HUES48 (cell line): ENCODE measurements around the gene TSPAN9.

Experiments used
- H3K27ac ChIP-seq: one replicate; pipeline ENCODE4 v1.7.0; 2013; ENCODE audit warnings: low read depth, low read length, inconsistent platforms
- H3K27me3 ChIP-seq: 2 replicates; pipeline ENCODE4 v1.6.1; 2013; ENCODE audit warnings: mild to moderate bottlenecking, low read length; ENCODE audit not compliant: control insufficient read depth, insufficient read depth
- H3K36me3 ChIP-seq: 2 replicates; pipeline ENCODE4 v1.6.1; 2013; ENCODE audit warnings: low read length; ENCODE audit not compliant: control insufficient read depth, insufficient read depth
- H3K4me1 ChIP-seq: 2 replicates; pipeline ENCODE4 v1.6.1; 2013; ENCODE audit warnings: mild to moderate bottlenecking, low read length; ENCODE audit not compliant: control insufficient read depth, insufficient read depth
- H3K4me3 ChIP-seq: 2 replicates; pipeline ENCODE4 v1.5.1; 2013; ENCODE audit warnings: mild to moderate bottlenecking, low read depth, low read length
- H3K9ac ChIP-seq: 2 replicates; pipeline ENCODE4 v1.6.1; 2013; ENCODE audit warnings: mild to moderate bottlenecking, low read depth, low read length, moderate library complexity
- H3K9me3 ChIP-seq: 2 replicates; pipeline ENCODE4 v1.6.1; 2013; ENCODE audit warnings: low read length; ENCODE audit not compliant: control insufficient read depth, insufficient read depth

The TSPAN9 gene

DNA sequence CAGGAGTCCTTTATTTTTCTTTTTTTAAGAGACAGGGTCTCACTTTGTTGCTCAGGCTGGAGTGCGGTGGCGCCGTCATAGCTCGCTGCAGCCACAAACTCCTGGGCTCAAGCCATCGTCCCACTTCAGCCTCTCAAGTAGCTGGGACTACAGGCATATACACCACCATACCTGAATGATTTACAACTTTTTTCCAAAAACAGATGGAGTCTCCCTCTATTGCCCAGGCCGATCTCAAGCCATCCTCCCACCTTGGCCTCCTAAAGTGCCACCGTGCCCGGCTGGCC lies 205.1 kb downstream of the TSPAN9 start:
- H3K9me3 ChIP-seq = no peaks in the 10 kb centered on the region
- H3K27me3 ChIP-seq = no peaks in the 10 kb centered on the region
- H3K9ac ChIP-seq = no peak overlapping the region
- no peaks in the 10 kb centered on the region for H3K36me3 ChIP-seq
- no peak overlapping the region for H3K4me3 ChIP-seq
- H3K4me1 ChIP-seq = peaks cover 8% of the 10 kb centered on the region; the same call in 1 of the 2 replicates
- no peak overlapping the region for H3K27ac ChIP-seq

DNA sequence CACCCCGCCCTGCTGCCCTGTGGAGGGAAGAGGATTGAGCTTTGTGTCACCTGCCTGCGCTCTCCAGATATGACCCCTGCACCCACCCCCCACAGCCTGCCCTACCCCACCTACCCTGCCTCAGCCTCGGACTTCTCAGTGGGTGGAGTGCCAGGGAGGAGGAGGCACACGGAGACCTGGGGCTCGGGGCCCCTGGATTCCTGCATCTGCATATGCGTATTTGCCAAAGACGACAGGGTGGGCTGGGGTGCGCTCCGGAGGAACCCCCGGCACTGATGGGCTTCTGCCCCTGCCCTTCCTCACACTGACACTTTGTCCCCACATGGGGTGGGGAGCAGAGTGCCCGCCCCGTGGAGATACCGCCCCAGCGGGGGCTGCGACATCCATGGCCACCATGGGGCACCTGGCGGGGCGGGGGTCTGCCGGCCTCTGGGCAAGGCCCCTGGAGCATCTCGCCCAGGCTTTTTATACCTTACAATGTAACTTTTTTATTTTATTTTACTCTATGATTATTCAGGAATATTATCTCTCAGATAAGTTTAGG lies 206.0 kb downstream of the TSPAN9 start:
- no peaks in the 10 kb centered on the region for H3K36me3 ChIP-seq

DNA sequence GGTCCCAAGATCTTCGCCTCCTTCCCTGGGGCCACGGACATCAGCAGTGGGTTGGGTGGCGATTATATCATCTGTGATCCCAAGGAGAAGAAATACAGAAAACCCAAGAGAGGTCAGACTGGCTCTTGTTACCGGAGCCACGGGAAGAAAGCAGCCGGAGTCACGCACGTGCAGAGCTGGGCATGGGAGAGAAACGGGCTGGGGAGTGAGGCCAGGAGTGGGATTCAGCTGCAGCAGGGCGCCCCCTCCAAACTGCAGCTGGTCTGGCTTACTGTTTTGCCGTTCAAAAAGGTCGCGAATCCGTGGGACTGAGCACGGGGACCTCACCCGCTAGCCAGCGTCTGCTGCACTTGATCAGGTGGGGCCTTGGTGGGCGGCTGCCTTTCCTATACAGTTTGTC lies 207.2 kb downstream of the TSPAN9 start:
- Histone ChIP-seq H3K36me3 (no peaks in the 10 kb centered on the region), H3K9me3 (no peaks in the 10 kb centered on the region), H3K27ac (no peak overlapping the region), H3K4me1 (peaks cover 8% of the 10 kb centered on the region; the same call in 1 of the 2 replicates), H3K27me3 (no peaks in the 10 kb centered on the region), H3K9ac (no peak overlapping the region), H3K4me3 (no peak overlapping the region)

More for the DNA sequence above, 206.0 kb downstream of the TSPAN9 start:
- no peak overlapping the region for H3K27ac ChIP-seq
- H3K9ac ChIP-seq = no peak overlapping the region
- no peaks in the 10 kb centered on the region for H3K27me3 ChIP-seq
- H3K4me3 ChIP-seq = no peak overlapping the region
- H3K4me1 ChIP-seq = peaks cover 8% of the 10 kb centered on the region; the same call in 1 of the 2 replicates
- no peaks in the 10 kb centered on the region for H3K9me3 ChIP-seq

DNA sequence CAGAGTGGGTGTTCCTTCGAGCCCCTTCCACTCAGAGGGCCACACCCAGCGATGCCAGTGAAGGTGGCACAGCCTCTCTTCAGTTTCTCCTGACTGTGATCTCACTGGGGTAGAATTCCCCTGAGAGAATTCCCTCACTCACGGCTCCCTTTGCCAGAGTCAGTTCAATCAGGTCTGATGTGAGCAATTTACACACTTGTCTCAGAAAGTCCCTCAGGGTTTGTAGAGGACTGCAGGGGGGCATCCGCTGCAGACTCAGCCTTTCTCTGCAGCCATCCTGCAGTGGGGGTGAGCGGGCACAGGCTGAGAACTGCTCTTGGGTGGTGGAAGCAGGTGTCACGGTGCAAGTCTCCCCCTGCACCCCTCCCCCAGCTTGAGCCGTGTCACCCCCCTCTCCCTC lies 208.4 kb downstream of the TSPAN9 start:
- Histone ChIP-seq H3K27ac (no peak overlapping the region), H3K36me3 (no peaks in the 10 kb centered on the region), H3K4me1 (peaks cover 8% of the 10 kb centered on the region; the same call in 1 of the 2 replicates), H3K27me3 (no peaks in the 10 kb centered on the region), H3K9me3 (no peaks in the 10 kb centered on the region), H3K9ac (no peak overlapping the region), H3K4me3 (no peak overlapping the region)

DNA sequence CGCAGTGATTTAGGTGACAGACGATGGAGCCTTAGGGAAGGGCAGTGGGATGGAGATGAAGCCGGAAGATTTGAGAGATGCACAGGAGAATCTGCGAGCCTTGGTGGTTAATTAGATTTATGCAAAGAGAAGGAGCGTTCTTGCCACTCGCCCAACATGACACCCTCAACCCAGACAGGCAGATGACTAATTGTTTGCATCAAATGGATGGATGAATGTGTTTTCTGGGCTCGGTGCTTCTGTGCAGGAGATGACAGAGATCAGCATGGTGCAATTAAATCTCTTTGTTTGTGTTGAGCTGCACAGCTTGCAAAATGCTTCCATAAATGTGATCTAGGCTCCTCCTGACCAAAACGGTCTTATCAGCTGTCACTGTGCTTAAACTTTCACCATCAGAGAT lies 211.5 kb downstream of the TSPAN9 start:
- Histone ChIP-seq H3K27me3 (no peaks in the 10 kb centered on the region), H3K4me1 (peaks cover 5% of the 10 kb centered on the region; the same call in 1 of the 2 replicates), H3K4me3 (no peak overlapping the region)

DNA sequence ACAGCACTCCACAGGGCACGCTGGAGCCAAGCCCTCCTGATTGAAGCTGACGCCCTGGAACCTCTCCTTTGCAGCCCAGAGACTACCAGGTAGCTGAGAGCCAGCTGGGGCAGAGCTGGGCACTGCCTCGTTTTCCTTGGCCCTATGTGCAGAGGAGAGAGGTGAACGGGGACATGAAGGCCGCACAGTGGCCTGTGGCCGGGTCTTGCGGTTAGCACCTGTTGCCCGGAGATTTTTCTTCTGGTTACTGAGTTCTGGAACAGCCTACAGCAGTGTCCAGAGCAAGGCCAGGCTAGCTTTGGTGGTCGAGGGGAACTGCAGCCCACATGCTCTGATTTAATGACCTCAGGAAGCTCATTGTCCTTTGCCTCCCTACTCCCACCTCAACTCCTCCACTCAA lies 212.5 kb downstream of the TSPAN9 start:
- Histone ChIP-seq H3K4me3 (no peak overlapping the region), H3K4me1 (no peaks in the 10 kb centered on the region), H3K27me3 (no peaks in the 10 kb centered on the region)

More for the DNA sequence above, 211.5 kb downstream of the TSPAN9 start:
- Histone ChIP-seq H3K27ac (no peak overlapping the region), H3K9ac (no peak overlapping the region), H3K9me3 (no peaks in the 10 kb centered on the region), H3K36me3 (no peaks in the 10 kb centered on the region)

DNA sequence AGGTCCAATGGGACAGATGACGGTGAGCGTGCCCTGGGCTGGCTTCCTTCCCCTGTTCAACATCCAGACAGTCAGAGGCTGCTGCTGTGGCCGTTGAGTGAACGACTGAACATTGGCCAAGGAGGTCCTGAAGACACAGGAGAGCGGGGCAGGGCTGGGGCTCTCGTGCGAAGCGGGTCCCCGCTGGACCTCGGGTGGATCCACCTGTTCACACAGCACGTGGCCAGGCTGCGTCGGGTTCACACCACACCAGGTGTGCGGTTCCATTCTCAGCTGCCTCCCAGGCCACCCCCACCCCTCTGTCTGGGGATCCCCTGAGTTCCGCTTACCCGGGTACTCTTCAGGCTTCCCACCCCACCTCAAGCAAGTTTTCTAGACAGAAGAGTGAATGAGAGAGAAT lies 214.8 kb downstream of the TSPAN9 start:
- no peaks in the 10 kb centered on the region for H3K36me3 ChIP-seq

More for the DNA sequence above, 212.5 kb downstream of the TSPAN9 start:
- no peaks in the 10 kb centered on the region for H3K9me3 ChIP-seq
- no peak overlapping the region for H3K27ac ChIP-seq
- no peaks in the 10 kb centered on the region for H3K36me3 ChIP-seq
- H3K9ac ChIP-seq = no peak overlapping the region

DNA sequence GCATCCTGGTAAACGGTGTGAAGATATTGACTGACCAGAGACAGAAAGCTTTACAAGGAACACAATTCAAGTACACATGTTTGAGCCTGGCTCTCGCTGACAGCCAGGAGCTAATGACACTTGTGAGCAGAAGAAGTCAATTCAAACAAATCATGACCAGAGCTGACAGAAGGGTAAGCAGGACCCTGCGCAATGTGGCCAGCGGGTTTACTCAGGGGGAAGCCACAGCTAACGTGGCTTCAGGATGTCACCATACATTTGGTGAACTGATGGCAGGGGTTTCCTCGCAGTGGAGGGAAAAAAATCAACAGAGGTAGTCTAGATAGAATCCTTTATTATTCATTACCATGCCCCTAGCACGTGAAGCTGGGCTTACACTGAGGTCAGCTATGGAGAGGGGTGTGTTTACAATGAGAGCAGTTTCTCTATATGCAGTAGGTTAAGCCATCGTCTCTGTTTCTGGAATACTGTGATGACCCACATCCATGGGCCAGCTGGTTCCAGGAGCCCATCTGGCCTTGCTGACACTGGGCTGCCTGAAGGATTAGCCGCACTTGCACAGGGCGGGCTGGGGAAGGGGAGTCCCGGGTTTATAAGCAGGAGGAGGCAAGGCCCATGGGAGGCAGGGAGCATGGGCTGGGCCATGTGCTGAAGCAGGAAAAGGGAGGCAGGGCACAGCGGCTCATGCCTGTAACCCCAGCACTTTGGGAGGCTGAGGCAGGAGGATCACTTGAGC lies 215.7 kb downstream of the TSPAN9 start:
- Histone ChIP-seq H3K9ac (no peak overlapping the region), H3K9me3 (no peaks in the 10 kb centered on the region), H3K4me3 (no peak overlapping the region), H3K27me3 (no peaks in the 10 kb centered on the region), H3K27ac (no peak overlapping the region), H3K36me3 (no peaks in the 10 kb centered on the region), H3K4me1 (no peaks in the 10 kb centered on the region)

More for the DNA sequence above, 214.8 kb downstream of the TSPAN9 start:
- Histone ChIP-seq H3K27me3 (no peaks in the 10 kb centered on the region), H3K9me3 (no peaks in the 10 kb centered on the region), H3K27ac (no peak overlapping the region), H3K4me1 (no peaks in the 10 kb centered on the region), H3K9ac (no peak overlapping the region), H3K4me3 (no peak overlapping the region)

DNA sequence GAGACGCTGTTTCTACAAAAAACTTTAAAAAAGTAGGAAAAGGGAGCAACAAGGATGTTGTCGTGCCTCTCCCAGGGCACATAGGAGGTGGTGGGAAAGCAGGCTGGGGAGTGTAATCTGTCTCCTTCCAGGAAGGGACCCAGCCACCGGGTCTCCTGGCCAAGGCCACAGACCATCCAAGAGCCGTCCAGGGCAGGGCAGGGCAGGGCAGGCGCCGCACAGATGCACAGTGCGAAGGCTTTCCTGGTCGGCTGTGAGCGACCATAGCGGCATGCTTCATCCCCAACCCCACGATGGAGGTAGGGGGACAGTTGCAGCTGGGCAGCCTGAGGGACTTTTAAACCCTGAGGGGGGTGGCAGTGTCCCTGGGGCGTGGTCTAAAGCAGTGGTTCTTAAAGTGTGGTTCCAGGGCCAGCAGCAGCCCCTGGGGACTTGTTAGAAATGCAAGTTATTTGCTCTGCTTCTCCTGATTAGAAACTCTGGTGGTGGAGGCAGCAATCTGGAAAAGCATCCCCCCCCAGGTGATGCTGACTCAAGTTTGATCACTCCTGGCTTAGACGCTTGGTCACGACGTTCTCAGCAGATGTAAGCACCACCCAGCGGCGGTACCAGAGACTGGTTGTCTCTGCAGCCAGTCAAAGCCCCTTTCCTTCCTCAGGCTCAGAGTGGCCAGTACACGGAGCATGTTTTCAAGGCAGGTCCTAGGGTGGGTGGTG lies 216.4 kb downstream of the TSPAN9 start:
- Histone ChIP-seq H3K4me3 (no peak overlapping the region), H3K36me3 (no peaks in the 10 kb centered on the region), H3K9ac (no peak overlapping the region), H3K27ac (no peak overlapping the region), H3K4me1 (no peaks in the 10 kb centered on the region), H3K27me3 (no peaks in the 10 kb centered on the region), H3K9me3 (no peaks in the 10 kb centered on the region)

DNA sequence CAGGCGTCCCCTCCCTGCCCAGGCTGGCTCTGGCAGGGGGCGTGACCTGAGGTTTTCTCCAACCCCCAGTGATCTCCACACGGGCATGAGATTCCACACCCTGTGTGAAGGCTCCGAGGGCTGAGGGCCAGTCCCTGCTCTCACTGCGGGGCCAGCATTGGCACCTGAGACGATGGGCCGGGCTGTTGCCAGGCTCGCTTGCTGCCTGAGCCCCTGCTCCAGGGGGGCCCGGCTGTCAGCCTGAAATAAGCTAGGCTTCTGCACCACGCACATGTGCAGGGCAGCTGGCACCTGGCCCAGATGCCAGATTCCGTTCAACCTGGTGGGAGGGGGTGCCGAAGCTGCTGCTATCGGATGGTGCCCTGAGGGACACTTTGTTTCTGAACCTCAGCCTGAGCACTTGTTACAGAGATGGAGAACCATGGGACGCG lies 217.3 kb downstream of the TSPAN9 start:
- no peak overlapping the region for H3K27ac ChIP-seq
- no peaks in the 10 kb centered on the region for H3K36me3 ChIP-seq
- H3K4me1 ChIP-seq = no peaks in the 10 kb centered on the region
- H3K4me3 ChIP-seq = no peak overlapping the region
- no peak overlapping the region for H3K9ac ChIP-seq
- no peaks in the 10 kb centered on the region for H3K27me3 ChIP-seq
- H3K9me3 ChIP-seq = no peaks in the 10 kb centered on the region

DNA sequence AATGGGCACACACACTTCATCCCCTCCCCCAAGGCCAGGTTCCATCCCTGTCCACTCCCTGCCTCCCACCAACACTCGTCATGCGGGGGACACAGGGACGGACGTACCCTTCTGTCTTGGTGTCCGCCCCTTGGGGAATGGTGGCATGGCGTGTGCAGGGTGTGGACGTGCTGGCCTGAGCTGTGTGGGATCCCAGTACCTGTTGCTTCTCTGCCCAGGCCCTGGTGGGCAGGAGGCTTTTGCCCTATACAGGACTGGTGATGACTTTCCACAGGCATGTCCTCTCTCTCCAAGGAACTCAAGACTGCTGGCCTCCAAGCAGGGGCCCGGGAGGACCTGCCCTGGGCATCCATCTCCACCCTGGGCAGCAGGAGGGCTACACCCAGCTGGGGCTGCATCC lies 218.0 kb downstream of the TSPAN9 start:
- Histone ChIP-seq H3K27ac (no peak overlapping the region), H3K9me3 (no peaks in the 10 kb centered on the region), H3K4me1 (peaks cover 3% of the 10 kb centered on the region; the same call in 1 of the 2 replicates), H3K36me3 (no peaks in the 10 kb centered on the region), H3K27me3 (no peaks in the 10 kb centered on the region), H3K9ac (no peak overlapping the region), H3K4me3 (no peak overlapping the region)
